Superior temporal gyrus (tissue), 1 donor: ENCODE measurements around the gene ABCD4.

Experiments
- DNase-seq: peaks from one replicate; pipeline ENCODE4 v3.0.0-alpha.2; 2016; ENCODE audit errors: extremely low spot score

Gene ABCD4

DNA sequence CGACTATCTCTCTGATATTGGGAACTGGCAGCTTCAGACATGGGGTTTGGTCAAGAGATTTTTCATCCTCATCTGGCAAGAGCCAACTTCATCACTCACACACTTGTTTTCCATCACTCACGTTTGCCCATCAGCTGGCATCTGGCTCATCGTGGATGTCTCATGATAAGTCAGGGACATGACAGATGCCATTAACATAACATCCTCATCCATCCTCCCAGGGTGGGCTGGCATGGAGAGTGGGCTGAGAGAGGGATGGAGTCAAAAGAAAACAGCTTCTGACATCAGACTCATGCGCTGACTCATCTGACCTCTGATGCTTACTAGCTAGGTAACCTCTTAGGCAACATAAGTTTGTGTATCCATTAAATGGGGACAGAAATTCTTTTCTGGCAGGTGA lies 65.3 kb downstream of the ABCD4 start:
- DNase-seq = no peak
